Activated CD8-positive, alpha-beta memory T cell treated with anti-CD3 and anti-CD28 coated beads, Interleukin-2, amount 50 U/mL, for 4 hours (primary cell): Measurements from ENCODE around the gene PIEZO2.

Experiments used
- DNase-seq: peaks from one replicate; pipeline ENCODE4 v3.0.0-alpha.2; 2020

Gene PIEZO2

DNA sequence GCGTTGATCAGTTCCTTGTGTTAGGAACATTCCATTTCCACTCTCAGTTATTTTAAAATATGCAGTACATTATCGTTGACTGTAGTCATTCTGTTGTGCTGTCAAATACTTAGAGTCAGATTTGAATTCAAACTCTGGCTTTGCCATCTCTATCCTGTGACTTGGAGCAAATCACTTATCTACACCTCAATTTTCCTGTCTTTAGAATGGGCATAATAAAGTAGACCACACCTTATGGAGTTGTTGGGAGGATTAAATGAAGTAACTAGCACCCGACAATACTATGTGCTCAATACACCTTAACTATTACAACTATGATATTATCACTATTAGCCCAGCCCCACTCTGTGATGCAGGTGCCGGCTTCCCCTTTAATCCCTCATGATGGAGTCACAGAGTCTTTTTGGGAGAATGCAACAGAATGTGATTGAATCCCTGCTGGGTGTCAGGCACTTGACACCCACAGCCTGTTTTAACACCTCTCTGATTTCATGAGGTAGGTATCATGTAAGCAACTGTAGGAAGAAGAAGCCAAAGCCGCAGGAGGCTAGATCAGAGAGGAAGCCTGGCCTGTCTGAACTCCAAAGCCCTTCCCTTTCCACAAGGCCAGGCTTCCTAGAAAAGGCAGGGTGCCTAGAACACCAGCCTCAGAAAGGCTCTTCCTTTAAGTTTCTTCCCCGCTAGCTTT, 315.1 kb downstream of the PIEZO2 start:
- no peak for DNase-seq

DNA sequence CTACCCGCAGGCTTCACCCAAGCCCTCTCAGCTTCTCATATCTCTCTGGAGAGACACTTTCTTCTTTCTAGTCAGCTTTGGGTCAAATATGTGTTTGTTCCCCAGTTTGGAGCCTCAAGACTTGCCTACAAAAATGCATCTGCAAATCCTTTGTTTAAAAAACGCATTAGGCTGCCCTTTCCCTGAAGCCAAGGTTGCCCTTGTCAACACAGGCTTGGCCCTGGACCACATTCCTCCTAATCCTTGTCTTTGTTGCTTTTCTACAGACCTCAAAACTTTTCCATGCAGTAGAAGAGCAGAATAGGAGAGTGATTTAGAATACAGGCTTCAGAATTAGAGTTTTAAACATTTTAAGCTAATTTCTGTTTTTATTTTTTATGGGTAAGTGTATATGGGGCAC, 315.7 kb downstream of the PIEZO2 start:
- no peak for DNase-seq

DNA sequence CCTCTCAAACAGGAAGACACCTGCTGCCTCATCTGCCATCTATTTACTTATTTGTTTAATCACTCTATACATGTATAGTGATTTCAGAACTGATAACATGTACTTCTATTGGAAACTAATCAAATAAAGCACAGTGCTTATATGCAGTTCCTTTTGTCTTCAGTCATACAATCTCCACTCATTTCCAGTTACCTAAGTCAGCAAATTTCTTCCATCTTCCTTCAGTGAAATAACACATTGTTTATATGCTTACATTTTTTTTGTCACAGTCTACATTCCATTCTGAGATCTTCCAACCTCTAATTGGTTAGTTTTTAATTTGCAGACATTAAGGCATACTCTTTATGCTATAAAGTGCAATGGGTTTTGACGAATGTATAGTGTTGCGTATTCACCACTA, 323.0 kb downstream of the PIEZO2 start:
- DNase-seq = no peak

DNA sequence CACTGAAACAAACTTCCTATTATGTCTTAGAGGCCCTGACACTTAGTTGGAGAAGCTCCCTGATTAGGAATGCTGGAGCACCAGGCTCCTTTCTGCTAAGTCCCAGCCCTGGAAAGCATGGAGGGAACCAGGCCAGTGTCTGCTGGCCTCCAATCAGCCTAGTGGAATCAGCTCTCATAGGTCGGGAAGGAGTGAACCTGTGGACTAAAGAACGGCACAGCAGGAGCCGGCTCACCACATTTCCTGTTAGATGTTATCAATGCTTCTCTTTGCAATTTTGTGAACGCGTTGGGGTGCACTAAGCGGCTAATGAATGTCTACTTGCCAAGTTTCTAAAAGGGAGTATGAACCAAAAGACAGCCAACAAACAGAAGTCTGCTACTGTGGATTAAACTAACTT, 326.9 kb downstream of the PIEZO2 start:
- DNase-seq = no peak

DNA sequence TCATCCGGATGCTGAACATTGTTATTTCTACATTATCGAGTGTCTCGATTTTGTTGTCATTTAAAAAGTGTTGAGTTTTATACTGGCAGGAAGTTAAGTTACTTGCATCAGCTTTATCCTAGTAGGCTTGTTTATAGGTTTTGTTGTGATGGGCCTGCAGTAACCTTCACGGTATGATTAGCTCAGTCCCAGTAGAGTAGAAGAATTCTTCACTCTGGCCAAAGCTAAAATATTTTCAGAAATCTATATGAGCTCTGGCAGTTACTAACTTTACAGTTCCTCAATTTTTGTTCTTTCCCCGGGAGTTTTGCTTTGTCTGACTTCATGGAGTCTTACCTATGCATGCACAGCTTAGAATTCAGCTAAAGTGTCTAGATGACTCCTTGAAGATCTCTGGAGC, 328.7 kb downstream of the PIEZO2 start:
- no peak for DNase-seq

DNA sequence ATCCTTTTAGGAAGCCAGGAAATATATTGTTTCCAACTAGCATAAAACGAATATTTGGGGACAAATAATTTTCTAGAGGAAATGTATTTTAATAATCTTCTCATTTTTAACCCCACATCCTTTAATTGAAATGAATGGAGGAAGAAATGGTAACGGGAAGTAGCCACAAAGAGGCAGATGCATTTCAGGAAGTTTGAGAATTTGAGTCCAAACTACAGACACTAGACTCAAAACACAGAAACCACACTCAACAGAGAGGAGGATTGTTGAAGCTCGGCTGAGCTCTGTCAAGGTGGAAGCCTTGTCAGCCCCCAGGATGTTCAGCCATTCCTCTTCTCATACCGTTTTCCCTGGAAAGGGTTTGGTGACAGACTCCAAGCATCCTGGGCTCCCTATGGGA, 335.0 kb downstream of the PIEZO2 start:
- no peak for DNase-seq

DNA sequence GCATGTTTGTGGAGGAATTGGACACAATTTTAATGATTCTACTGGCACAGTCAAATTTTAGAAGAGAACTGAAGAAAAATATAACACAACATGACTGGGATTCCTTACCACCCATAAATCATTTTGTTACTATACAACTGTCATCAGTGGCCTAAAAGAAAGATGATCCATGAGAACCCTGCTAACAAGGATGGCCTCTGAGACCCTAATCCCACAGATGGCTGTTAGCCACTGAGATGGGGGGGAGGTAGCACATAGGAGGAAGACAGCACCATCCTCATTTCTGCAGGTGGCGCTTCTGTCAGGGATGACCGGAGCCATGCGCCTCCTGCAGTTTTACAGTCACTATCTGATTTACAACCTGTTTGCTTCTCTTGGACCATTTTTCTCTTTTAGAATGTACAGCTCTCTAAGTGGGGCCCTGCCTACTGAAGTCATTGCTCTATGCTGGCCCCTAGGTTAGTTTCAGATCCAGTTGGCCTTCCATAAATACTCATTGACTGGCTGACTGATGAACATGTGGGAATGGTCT, 343.7 kb downstream of the PIEZO2 start:
- no peak for DNase-seq

DNA sequence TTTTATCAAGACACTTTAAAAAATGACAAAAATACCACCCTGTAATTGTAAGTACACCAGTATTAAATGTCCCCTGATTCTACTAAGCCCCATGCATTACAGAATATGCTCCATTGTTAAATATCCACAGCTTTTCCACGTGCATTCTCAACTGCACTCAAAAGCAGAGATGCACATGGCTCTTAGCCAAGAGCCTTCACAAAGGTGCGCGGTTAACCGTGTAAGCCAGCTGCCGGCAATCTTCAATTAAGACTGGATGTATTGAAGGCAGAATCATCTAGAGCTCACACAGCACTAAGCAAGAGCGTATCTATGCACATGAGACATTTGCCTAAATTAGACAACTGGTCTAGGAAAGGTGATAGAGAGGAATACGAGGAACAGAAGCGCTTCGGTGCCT, 345.2 kb downstream of the PIEZO2 start:
- no peak for DNase-seq

DNA sequence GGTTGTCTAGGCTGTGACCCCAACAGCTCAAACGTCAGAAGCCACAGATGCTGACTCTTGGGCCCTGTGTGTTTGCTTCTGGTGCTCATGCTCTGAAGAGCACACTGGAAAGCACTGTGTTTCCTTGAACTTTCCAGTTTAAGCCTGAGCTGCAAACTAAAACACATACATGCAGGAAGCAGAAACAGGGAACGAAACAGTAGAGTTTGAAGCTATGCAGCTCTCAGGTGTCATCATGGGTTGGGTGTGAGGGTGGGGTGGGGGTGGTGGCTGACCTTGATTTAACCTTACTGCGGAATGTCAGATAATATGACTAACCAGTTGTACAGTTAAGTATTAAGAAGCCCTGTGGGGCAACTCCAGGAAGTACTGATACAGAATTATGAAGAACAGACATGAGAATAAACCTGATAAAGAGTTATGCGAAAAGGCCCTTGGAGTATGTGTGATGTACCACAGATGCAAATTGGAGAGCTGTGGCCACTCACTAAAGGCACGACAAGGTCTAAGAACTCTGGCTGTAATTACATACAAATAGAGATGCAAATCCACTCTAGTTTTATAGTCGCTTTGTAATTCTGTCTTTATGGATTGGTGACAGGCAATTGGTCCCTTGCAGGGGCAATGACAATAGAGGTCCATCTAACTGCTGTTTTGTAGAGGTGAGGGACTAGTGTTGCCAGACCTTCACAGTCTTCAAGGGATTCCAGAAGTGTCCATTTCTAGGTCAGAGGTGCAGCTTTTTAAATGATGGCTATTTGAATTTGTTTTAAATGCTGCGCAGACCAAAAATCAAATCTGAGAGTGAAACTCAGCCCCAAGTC, 350.4 kb downstream of the PIEZO2 start:
- no peak for DNase-seq

DNA sequence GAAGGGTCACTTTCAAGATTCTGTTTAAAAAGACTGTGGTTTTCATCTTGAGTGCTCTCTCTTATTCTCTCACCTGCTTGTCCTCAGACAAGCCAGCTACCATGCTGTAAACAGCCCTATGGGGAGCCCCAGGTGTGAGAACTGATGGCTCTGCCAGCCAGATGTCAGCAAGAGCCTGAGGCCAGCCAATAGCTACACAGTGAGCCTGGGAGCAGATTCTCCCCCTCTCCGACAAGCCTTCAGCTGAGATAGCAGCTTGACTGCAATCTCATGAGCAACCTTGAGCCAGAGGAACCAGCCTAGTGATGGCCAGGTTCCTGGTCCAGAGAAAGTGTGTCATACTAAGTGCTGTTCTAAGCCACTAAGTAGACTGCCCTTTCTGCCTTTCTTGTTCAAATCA, 351.5 kb downstream of the PIEZO2 start:
- no peak for DNase-seq

DNA sequence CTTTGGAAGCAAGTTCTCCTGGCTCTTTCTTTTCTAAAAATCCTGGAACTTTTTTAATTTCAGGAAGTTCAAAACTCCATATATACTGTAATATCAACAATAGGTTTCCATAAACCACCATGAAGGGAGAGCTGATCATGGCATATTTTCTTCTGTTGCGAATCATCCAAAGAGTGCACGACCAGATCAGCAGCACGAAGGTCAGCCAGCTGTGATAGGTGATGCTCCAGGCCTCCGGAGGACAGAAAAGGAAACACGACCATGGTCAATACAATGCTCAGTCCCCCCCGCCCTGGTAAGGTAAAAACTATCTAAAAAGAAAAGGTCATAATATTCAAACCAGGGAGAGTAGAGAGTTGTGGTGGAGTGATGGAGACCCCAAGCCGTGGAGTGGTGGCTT, 354.6 kb downstream of the PIEZO2 start:
- no peak for DNase-seq

DNA sequence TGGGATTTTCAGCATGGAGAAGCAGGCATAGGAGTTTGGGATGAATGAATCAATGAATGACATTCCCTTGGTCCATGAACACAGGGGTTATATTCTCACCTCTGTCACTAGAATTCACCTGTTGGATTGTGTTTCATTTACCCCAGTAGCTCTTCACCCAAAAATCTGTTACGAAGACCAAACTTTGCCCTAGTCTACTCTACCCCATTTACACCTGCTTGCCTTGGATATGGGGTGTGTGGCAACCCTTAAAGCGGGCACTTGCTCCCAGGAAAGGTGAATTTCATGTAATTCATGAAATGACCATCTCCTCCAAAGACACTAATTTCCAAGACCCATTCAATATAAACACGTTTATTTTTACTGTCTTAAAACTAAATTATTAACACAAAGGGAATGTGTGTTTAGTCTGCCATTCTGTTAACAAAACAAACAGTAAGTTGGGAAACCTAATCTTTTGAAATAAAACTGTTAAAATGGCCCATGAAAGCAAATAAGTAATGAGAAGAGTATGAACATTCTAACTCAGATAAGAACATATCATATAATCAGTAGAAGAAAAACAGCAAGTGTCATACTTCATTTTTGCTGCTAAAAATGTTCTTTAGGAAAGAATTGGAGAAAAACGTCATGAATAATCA, 355.5 kb downstream of the PIEZO2 start:
- DNase-seq = no peak

DNA sequence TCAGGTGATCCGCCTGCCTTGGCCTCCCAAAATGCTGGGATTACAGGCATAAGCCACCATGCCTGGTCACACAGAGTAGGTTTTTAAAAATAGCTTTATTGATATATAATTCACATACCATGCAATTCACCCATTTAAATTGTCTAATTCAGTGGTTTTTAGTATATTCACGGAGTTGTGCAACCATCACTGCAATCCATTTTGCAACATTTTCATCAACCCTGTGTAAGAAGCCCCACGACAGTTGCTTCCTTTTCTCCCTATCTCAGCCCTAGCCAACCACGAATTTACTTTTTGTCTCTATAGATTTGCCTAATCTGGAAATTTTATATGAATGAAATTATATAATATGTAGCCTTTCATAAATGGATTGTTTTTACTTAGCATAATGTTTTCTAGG, 357.2 kb downstream of the PIEZO2 start:
- no peak for DNase-seq

DNA sequence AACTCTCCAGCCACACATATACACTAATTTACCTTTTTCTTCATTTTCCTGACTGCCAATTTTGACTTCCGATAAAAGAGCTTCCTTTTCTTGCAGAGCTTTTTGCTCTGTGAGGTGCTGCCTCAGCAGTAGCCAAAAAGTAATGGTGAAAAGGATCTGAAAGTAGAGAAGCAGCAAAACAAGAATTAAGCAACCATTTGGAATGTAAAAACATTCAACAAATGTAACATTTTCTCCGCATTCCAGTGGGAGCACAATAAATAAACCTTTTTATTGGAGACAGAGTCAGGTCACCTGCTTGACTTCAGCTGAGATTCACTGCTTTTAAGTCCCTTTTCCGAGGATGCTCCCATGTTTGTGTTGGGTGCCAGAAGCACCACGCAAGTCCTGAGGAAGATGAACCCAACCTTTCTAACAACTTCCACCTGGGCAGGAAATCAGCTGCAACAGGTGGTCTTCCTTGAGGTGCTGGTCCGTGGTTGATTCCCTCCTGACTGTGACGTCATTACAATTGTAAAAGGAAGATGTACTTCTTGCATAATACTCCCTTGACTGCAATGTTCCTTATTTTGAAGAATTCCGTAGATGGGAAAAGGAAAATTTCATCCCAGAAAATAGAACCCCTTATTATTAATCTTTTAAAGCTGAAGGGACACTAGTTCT, 358.1 kb downstream of the PIEZO2 start:
- no peak for DNase-seq

DNA sequence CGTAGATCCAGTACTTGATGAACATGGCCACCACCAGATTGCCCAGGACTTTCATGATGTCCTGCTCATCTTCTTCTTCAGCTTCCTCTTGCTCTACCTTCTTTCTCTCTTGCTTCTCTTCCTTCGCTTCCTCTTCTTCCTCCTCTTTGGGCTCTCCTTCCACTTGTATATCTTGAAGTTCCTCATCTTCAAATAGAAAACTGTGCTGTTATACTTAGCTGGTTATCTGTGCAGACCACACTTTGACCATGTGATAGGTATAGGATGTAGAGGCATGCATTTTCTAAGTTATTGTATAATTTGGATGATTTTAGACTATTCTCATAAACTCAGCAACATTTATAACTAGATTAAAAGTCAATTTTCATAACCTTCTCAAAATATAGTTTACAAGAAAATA, 360.2 kb downstream of the PIEZO2 start:
- no peak for DNase-seq

DNA sequence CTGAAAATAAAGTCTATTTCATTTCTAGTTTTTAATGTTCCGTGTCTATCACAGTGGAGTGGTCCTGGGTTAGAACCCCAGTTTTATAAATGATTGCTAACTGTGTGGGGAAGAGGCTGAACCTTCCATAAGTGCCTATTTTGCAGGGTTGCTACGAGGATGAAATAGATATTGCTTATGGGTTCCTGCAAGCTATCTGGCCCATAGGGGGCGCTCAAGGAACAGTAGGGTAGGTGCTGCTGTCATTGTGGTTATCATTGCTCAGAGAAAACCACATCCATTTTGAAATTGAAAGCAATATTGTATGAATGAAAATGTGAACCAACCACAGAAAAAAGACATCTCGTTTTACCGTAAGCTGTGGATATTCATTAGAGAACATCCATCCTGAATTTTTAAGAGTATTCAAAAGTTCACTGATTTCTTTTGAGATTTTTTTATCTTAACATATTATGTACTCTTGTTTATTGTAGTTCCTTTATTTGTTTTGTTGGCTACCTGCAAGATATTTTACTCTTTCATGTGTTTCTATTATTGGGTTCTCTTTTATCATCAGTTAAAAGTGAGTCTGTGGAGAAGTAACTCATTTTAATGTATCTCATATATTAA, 362.0 kb downstream of the PIEZO2 start:
- peak; percentile 77 for DNase-seq

DNA sequence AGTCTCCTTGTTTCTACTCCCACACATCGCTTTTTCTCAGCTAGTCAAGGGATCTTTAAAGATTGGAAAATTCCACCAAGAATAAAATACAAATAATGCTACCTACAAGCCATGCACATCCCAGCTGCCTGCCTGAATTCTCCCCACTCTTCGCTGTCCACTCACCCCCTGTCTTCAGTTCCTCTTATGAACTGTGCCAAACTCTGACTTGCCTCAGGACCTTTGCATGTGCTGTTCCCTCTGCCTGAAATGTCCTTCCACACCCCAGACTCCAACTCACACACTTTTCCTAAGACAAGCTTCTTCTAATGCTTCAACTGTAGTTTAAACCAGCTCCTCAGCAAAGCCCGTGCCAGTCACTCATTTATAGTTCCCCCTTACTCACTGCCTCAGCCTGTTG, 363.6 kb downstream of the PIEZO2 start:
- DNase-seq = no peak

DNA sequence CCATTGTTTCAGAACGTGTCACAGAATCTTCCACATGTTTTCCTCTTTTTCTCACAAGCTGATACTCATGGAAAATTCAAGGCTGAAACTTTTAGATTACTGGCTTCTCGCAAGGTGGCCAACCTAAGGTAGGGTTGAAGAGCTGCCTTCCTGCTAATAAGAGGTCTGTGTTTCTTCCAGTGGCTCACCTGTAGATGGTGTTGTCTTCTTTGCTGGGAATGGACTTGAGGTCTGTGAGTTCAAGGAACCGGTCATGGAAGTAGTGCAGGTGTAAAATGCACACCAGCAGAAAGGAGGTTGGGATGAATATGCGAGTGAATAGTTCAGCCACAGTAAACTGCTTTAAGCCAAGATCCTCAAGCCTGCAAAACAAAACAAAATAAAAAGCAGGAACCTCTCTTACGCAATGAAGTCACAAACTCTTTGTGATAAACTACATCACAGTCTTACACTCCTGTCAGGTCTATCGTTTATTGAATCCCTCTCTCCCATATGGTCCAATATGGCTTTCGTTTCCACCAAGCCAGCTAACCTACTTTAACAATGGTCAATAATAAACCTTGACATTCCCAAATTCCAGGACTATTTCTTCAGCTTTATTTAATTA, 364.7 kb downstream of the PIEZO2 start:
- no peak for DNase-seq

DNA sequence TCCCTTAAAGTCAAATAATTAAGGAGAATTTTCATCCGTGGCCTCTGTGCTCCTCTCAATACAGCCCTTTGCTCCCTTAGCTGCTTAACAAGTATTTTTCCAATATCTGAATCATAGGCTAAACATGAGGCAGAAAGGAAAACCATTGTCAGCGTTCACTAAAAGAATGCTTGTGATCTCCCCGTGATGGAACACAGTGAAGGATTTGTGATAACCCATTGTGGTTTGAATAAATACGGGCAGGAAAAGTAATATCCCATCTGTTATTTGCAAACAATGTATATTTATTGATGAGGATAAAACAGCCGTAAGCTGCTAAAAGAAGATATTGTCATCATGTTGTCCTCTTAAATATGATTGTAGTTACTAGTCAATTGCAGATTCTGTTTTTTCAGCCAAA, 365.4 kb downstream of the PIEZO2 start:
- no peak for DNase-seq

DNA sequence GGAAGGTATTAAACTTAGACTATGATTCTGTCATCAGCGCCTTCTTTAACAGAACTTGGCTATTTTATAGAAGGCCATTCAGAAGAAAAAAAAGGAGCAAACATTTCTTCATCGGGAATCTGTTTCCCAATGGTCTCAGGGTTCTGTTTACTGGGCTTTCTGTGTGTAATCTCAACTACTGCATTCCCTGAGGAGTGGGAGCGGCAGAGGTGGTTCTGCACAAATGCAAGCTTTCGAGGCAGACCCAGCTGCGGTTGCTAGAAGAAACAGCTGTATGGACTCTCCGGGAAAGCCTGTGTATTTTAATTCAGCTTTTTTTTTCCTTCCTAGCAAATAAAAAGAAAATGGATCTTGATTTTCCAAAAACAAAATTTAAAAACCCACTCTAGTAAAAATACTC, 372.9 kb downstream of the PIEZO2 start:
- DNase-seq = no peak

DNA sequence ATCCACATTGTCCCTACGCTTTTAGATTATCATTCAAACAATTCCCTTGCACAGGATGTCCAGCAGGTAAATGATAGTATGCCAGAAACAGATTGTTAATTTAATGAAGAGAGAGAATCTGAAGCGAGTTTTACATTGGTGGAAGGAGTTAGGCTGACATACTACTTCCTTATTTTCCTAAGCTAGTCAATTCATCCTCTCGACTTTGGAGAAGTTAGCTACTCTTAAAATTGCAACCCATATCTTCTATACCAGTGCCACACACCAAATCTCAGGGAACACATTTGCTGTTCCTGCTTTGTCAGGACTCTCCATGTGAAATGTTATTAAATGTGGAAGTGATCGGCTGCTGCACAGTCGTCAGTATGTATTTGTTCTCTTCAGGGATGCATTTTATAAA, 374.3 kb downstream of the PIEZO2 start:
- no peak for DNase-seq

DNA sequence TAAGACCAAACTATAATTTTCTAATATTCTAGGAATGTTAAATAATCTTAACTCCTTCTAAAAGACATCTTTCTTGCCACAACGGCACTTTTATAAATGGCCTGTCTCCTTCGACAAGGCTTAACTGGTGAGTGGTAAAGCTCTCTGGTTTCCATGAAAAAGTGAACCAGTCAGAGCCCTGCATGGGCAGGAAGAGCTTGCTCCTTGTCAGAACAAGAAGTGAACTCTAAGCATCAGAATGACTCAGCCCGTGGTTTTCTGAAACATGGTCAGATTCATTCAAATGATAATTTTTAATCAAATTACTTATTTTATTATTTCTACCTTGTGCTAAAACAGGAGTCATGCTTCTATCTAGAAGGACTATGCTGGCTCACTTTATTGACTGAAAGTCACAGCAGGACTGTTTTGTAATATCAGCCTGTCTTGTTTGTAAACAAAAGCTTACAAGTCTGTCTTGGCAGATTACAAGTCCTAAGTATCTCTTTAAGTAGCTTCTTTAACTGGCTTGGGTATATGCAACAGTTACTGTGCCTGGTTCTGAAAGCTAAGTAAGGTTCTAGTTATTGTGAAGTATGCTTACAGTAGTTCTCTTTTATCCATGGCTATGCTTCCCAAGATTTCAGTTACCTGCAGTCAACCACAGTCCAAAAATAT, 378.2 kb downstream of the PIEZO2 start:
- DNase-seq = no peak
